Small intestine (tissue), 16 donors: ENCODE measurements around the gene CWC15. TPM values are rescaled to one million over a fixed set of nuclear protein-coding genes. Genes with fewer than 3 reads are reported as not detected.
"Not testable (repeated sequence)": the region's sequence is repeated elsewhere in the genome, so short reads cannot be mapped to it uniquely, and the experiment has no call there.

Experiments
- DNase-seq, 2 donors: peaks; one replicate each; pipeline versions ENCODE4 v3.0.0 to v3.0.0-alpha.2; 2013
- FAIRE-seq: peaks from 2 replicates; lab custom pipeline; 2012; peaks lifted over from hg19 to GRCh38; lab: Jason Lieb, UNC
- H3K27ac ChIP-seq, 3 donors: one replicate each; pipeline ENCODE4 v1.5.1; 2013; ENCODE audit warnings: low read length in 2 of 3, mild to moderate bottlenecking in 2 of 3, control low read depth in 1 of 3, inconsistent platforms in 1 of 3, low read depth in 1 of 3, moderate library complexity in 1 of 3
- H3K27me3 ChIP-seq, 3 donors: one replicate each; pipeline ENCODE4 v1.6.1; 2013; ENCODE audit warnings: low read length in 3 of 3, inconsistent platforms in 1 of 3; ENCODE audit not compliant: control insufficient read depth in 3 of 3, insufficient read depth in 3 of 3
- H3K36me3 ChIP-seq, 3 donors: one replicate each; pipeline ENCODE4 v1.6.1; 2013; ENCODE audit warnings: low read length in 3 of 3, inconsistent platforms in 1 of 3, low read depth in 1 of 3, mild to moderate bottlenecking in 1 of 3, moderate library complexity in 1 of 3; ENCODE audit not compliant: control insufficient read depth in 3 of 3, insufficient read depth in 2 of 3
- H3K4me1 ChIP-seq, 3 donors: one replicate each; pipeline ENCODE4 v1.6.1; 2013; ENCODE audit warnings: low read length in 2 of 3, inconsistent platforms in 1 of 3, low read depth in 1 of 3, mild to moderate bottlenecking in 1 of 3, moderate library complexity in 1 of 3; ENCODE audit not compliant: control insufficient read depth in 3 of 3, insufficient read depth in 2 of 3
- H3K4me3 ChIP-seq, 3 donors: one replicate each; pipeline ENCODE4 v1.5.1; 2013; ENCODE audit warnings: low read length in 3 of 3, control low read depth in 1 of 3, inconsistent platforms in 1 of 3, low read depth in 1 of 3, mild to moderate bottlenecking in 1 of 3, moderate library complexity in 1 of 3
- H3K9me3 ChIP-seq, 2 donors: one replicate each; pipeline ENCODE4 v1.6.1; 2013; ENCODE audit warnings: low read depth in 1 of 2, low read length in 1 of 2; ENCODE audit not compliant: control insufficient read depth in 2 of 2, insufficient read depth in 1 of 2
- WGBS, 3 donors: extraction: QIAGEN DNeasy Blood & Tissue Kit; methylation state at CpG; one replicate each; pipeline ENCODE4 v1.1.7; 2013; 5-methylcytosine and 5-hydroxymethylcytosine counted together
- long read RNA-seq, 10 donors: transcript quantifications; one replicate each; lab custom pipeline, GENCODE V29; 2026
- polyA plus RNA-seq, 4 donors: library from polyadenylated mRNA; stranded (reverse) in 3 of 4; unstranded in 1 of 4; fragments of 200-250 nt in 3 of 4; fragments of 120-200 nt in 1 of 4; gene quantifications; one replicate each; pipeline versions ENCODE4 v1.2.1 to v1.2.3, GENCODE V29; 2013
- donor health status: healthy with polysubstance abuse.
- donor health status: control.
- donor health status: control.
- donor health status: Bipolar disorder and iron deficiency.
- donor health status: healthy.

Gene CWC15
- 10 to 100 TPM; 44.5 to 78.9 (median 55.8) TPM for polyA plus RNA-seq
- long read RNA-seq, donor 1, transcript CWC15-201 (7 exons, 1,576 nt): major isoform, 64 of 157 reads
- long read RNA-seq, donor 1, transcript CWC15-202 (4 exons, 905 nt): minor isoform, 12 of 157 reads
- long read RNA-seq, donor 1, partial matches to known transcripts: 77 of 157 reads
- long read RNA-seq, donor 1, other reads (novel, unspliced or antisense): 0 of 157 reads
- long read RNA-seq, donor 2, transcript CWC15-201 (7 exons, 1,576 nt): major isoform, 13 of 24 reads
- long read RNA-seq, donor 2, partial matches to known transcripts: 8 of 24 reads
- long read RNA-seq, donor 2, other reads (novel, unspliced or antisense): 0 of 24 reads
- long read RNA-seq, donor 3, transcript CWC15-205 (3 exons, 559 nt): minor isoform, 8 of 45 reads
- long read RNA-seq, donor 3, transcript CWC15-201 (7 exons, 1,576 nt): major isoform, 26 of 45 reads
- long read RNA-seq, donor 3, partial matches to known transcripts: 10 of 45 reads
- long read RNA-seq, donor 3, other reads (novel, unspliced or antisense): 0 of 45 reads
- long read RNA-seq, donor 4: 0 reads
- long read RNA-seq, donor 5, transcript CWC15-201 (7 exons, 1,576 nt): major isoform, 6 of 19 reads
- long read RNA-seq, donor 5, transcript CWC15-205 (3 exons, 559 nt): minor isoform, 5 of 19 reads
- long read RNA-seq, donor 5, partial matches to known transcripts: 7 of 19 reads
- long read RNA-seq, donor 5, other reads (novel, unspliced or antisense): 0 of 19 reads
- long read RNA-seq, donor 6, transcript CWC15-201 (7 exons, 1,576 nt): major isoform, 17 of 32 reads
- long read RNA-seq, donor 6, partial matches to known transcripts: 12 of 32 reads
- long read RNA-seq, donor 6, other reads (novel, unspliced or antisense): 0 of 32 reads
- long read RNA-seq, donor 7: 0 reads
- long read RNA-seq, donor 8, transcript CWC15-201 (7 exons, 1,576 nt): major isoform, 5 of 6 reads
- long read RNA-seq, donor 8, partial matches to known transcripts: 0 of 6 reads
- long read RNA-seq, donor 8, other reads (novel, unspliced or antisense): 0 of 6 reads
- long read RNA-seq, donor 9, transcript CWC15-201 (7 exons, 1,576 nt): major isoform, 7 of 8 reads
- long read RNA-seq, donor 9, partial matches to known transcripts: 0 of 8 reads
- long read RNA-seq, donor 9, other reads (novel, unspliced or antisense): 0 of 8 reads
- long read RNA-seq, donor 10, transcript CWC15-201 (7 exons, 1,576 nt): major isoform, 31 of 83 reads
- long read RNA-seq, donor 10, transcript CWC15-202 (4 exons, 905 nt): minor isoform, 7 of 83 reads
- long read RNA-seq, donor 10, partial matches to known transcripts: 42 of 83 reads
- long read RNA-seq, donor 10, other reads (novel, unspliced or antisense): 0 of 83 reads

GRCh38 chr11:94973099-94973968 is at the start of gene CWC15, which contains the start of gene KDM4D:
Gene CWC15 (minus strand): TSS chr11:94973556. CDS start chr11:94972185, 1,371 bp downstream.
Gene KDM4D (plus strand): TSS chr11:94973709. CDS start chr11:94997373, 23,664 bp downstream.
- Histone ChIP-seq H3K9me3 (no peaks in the 10 kb centered on the region), H3K27ac (peak within 1 kb of the TSS; percentile 62 to 90 (median 82)), H3K4me1 (peaks cover 0 to 3% (median 3%) of the 10 kb centered on the region in 3 donors), H3K36me3 (peaks cover 2 to 7% (median 6%) of the 10 kb centered on the region in 3 donors), H3K4me3 (peak within 1 kb of the TSS; percentile 90 to 95 (median 94)), H3K27me3 (no peaks in the 10 kb centered on the region)
- 0% methylated on average over 65 to 66 of the region's 66 CpGs for WGBS, 3 donors
- DNase-seq (peak; percentile 96 to 97), FAIRE-seq (no peak)

DNA sequence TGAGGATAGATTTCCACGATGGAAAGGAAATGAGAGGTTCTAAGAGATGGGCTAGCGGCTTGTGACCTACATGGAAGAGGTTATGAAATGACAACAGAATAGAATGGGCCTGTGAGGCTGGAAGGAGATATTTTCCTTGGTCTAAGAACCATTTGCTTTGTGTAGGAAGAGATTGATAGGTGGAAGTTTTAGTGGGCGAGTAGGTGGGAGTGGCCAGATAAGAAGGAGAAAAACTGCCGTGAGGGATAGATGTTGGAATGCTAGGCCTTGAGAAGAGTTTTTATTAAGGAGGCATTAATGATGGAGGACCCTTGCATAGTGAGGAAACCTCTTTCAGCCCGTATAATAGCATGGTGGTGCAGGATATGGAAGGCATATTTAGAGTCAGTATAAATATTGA is 48.1 kb upstream of the CWC15 start:
- not testable (repeated sequence) for DNase-seq, H3K4me3 ChIP-seq, H3K27ac ChIP-seq, H3K4me1 ChIP-seq, H3K27me3 ChIP-seq, H3K36me3 ChIP-seq, H3K9me3 ChIP-seq, FAIRE-seq
- whole genome bisulfite sequencing, 3 donors: 82 to 90% (median 83%) methylated on average over 5 of the region's 5 CpGs

- Histone ChIP-seq H3K27ac (no peak overlapping the region), H3K9me3 (no peaks in the 10 kb centered on the region), H3K4me1 (no peaks in the 10 kb centered on the region), H3K27me3 (peaks cover 0 to 2% (median 0%) of the 10 kb centered on the region in 3 donors), H3K4me3 (no peak overlapping the region), H3K36me3 (no peaks in the 10 kb centered on the region)
- FAIRE-seq (no peak), DNase-seq (no peak)
- WGBS, 3 donors: 37 to 55% (median 48%) methylated on average over 2 of the region's 2 CpGs
Observed at GRCh38 chr11:95016139-95016538, 42.8 kb upstream of the CWC15 start.

DNA sequence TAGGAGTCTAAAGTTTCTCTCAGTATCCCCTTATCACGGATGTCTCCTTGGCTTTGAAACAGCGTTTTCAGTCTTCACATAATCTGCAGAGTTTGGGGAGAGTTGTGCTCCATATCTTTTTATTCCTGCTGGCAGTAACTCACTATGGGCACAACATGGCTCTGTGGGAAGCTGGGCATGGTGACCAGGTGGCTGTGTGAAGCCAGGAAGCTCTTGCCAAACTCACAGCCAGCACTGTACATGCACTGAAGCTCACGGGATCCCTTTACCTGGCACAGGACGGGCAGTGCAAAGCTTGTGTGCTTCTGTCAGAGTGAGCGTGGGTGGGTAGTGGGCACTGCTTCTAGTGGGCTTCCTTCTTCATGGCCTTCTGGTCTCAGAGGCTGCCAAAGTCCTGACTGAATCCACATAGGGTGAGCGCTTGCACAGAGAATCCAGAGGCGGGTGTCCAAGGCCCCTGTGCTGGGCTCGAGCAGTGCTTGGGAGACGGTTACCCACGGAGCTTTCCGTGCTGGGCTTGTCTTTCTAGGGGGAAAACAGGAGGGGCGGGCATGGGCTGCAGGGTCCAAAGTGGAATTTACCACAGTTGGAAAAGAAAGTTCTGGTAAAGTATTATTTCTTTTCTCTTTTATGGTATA is 40.9 kb upstream of the CWC15 start:
- FAIRE-seq (no peak), DNase-seq (no peak)
- Histone ChIP-seq H3K9me3 (no peaks in the 10 kb centered on the region), H3K4me3 (no peak overlapping the region), H3K27ac (no peak overlapping the region), H3K36me3 (no peaks in the 10 kb centered on the region), H3K27me3 (peaks cover 0 to 2% (median 0%) of the 10 kb centered on the region in 3 donors), H3K4me1 (no peaks in the 10 kb centered on the region)
- WGBS, 3 donors: 87 to 90% (median 90%) methylated on average over 12 of the region's 12 CpGs

DNA sequence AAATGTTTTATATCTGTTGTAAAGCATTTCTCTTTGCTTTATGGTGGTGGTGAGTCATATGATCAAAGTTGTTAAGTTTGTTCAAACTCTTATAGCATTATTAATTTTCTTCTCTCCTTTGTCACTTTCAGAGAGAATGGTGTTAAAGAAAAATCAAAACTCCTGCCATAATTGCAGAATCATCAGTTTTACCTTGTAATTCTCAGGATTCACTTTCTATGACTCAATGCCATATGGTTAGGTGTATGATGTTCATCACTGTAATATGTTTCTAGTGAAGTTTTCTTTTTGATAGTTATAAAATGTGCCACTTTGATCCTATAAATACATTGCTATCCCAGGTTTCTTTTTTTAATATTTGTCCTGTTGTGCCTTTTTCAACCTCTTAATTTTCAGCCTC is 38.0 kb upstream of the CWC15 start:
- no peak for FAIRE-seq
- H3K4me3 ChIP-seq: no peak overlapping the region
- DNase-seq: no peak
- peaks cover 0 to 2% (median 0%) of the 10 kb centered on the region in 3 donors for H3K27me3 ChIP-seq
- H3K27ac ChIP-seq: no peak overlapping the region
- H3K4me1 ChIP-seq: no peaks in the 10 kb centered on the region
- H3K36me3 ChIP-seq: no peaks in the 10 kb centered on the region
- no peaks in the 10 kb centered on the region for H3K9me3 ChIP-seq

DNA sequence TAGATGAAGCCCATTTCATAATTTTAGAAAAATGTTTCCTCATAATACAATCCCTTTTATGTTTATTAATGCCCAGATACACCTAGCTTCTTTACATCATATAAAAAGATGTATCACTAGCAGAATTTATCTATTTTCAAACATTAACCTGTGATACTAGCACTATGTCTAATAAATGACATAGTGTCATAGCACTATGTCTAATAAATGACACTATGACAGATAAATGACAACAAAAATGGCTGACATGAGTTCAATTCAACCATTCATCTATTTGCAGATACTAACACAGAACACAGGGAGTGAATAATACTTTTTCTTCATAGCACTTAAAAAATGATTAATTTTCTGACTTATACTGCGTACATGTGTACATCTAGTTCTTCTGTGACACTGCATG is 32.3 kb upstream of the CWC15 start:
- 71 to 88% (median 88%) methylated on average over 1 of the region's 1 CpG for WGBS, 3 donors
- H3K27ac ChIP-seq: no peak overlapping the region
- H3K4me3 ChIP-seq: no peak overlapping the region
- H3K36me3 ChIP-seq: no peaks in the 10 kb centered on the region
- H3K4me1 ChIP-seq: no peaks in the 10 kb centered on the region
- DNase-seq: no peak
- no peak for FAIRE-seq
- no peaks in the 10 kb centered on the region for H3K27me3 ChIP-seq
- H3K9me3 ChIP-seq: no peaks in the 10 kb centered on the region

GRCh38 chr11:95003716-95004115 is 30.4 kb upstream of the CWC15 start:
- no peak overlapping the region for H3K4me3 ChIP-seq
- H3K27me3 ChIP-seq: no peaks in the 10 kb centered on the region
- no peaks in the 10 kb centered on the region for H3K36me3 ChIP-seq
- H3K9me3 ChIP-seq: no peaks in the 10 kb centered on the region
- DNase-seq: no peak
- no peaks in the 10 kb centered on the region for H3K4me1 ChIP-seq
- H3K27ac ChIP-seq: no peak overlapping the region
- FAIRE-seq: no peak
